Hepatocyte (in vitro differentiated cells): ENCODE measurements around the gene GIPR.

Source experiments
- CTCF ChIP-seq: fragments of 200-600 bp; sonication (generic); IDR thresholded peaks from 2 replicates; pipeline ENCODE4 v1.5.1; 2016; ENCODE audit warnings: antibody characterized with exemption, mild to moderate bottlenecking; ENCODE audit not compliant: poor library complexity
- EZH2 ChIP-seq: fragments of 200-600 bp; sonication (generic); IDR thresholded peaks from 2 replicates; pipeline ENCODE4 v1.6.1; 2016; ENCODE audit warnings: antibody characterized with exemption, mild to moderate bottlenecking, borderline replicate concordance
- EZH2phosphoT487 ChIP-seq: fragments of 200-600 bp; sonication (generic); IDR thresholded peaks from one replicate; pipeline ENCODE4 v1.6.1; 2018; ENCODE audit warnings: antibody characterized with exemption, mild to moderate bottlenecking, low read depth, moderate library complexity; ENCODE audit not compliant: unreplicated experiment, severe bottlenecking

DNA sequence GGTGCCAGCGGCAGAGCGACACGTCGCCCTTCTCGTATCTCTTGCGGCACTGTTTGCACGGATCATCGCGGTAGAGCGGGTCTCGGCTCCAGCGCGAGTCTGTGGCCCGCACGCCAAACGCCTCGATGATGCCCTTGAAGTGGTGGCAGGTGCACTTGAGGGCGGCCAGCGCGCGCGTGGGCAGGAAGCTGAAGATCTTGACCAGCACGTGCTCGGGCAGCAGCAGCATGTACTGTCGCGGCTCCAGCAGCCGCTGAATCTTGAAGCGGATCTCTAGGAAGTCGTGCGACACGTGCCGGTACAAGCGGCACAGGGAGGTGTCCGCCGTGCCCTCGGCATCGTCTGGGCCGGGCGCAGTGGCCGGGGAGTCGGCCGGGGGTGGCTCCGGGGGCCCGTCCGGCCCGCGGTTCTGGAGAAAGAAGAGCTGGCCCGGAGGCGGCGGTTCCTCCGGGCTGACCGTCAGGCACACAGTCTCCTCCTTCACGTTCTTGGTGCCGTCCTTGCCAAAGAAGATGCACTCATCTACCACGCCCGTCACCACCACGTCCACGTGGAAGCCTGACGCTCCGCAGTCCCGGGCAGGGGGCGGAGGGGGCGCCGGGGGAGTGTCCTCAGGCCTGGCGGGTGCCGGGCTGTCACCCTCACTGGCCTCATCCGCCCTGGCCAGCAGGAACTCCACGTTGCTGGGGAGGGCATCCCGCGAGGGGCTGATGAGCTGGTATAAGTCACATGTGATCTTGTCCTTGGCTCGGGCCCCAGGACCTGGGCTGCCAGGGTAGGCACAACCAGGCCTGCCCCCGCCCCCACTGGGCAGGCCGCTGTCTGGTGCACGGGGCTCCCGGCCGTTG lies 44.1 kb downstream of the GIPR start:
- no peak for TF ChIP-seq CTCF
- no peak for TF ChIP-seq EZH2
- TF ChIP-seq EZH2phosphoT487: no peak
